Psoas muscle (tissue), 8 donors: ENCODE results near the gene DENND1B. TPM values are rescaled to one million over a fixed set of nuclear protein-coding genes. Genes with fewer than 3 reads are reported as not detected.

Source experiments
- ATAC-seq, 4 donors: fragments of 200-7000 bp; cut with Tn5 transposase; one replicate each; pipeline ENCODE4 v1.9.1; 2020; ENCODE audit warnings: moderate library complexity in 3 of 4, mild to moderate bottlenecking in 2 of 4
- DNase-seq, 2 donors: peaks; one replicate each; pipeline ENCODE4 v3.0.0-alpha.2; 2020
- H3K27ac ChIP-seq: fragments of 200-600 bp; one replicate; pipeline ENCODE4 v1.8.0; 2022
- H3K27me3 ChIP-seq, 3 donors: fragments of 200-600 bp in 1 of 3; one replicate each; pipeline versions ENCODE4 v1.6.1 to v1.8.0; 2013 to 2022; ENCODE audit warnings: low read length in 2 of 3, mild to moderate bottlenecking in 2 of 3, moderate library complexity in 1 of 3; ENCODE audit not compliant: insufficient read depth in 3 of 3
- H3K36me3 ChIP-seq, 2 donors: fragments of 200-600 bp in 1 of 2; one replicate each; pipeline versions ENCODE4 v1.6.1 to v1.8.0; 2013 to 2022; ENCODE audit warnings: low read depth in 1 of 2, mild to moderate bottlenecking in 1 of 2, moderate library complexity in 1 of 2; ENCODE audit not compliant: insufficient read depth in 1 of 2
- H3K4me1 ChIP-seq: fragments of 200-600 bp; one replicate; pipeline ENCODE4 v1.8.0; 2022
- H3K4me3 ChIP-seq: fragments of 200-600 bp; one replicate; pipeline ENCODE4 v1.8.0; 2022; ENCODE audit warnings: mild to moderate bottlenecking
- H3K9me3 ChIP-seq: fragments of 200-600 bp; one replicate; pipeline ENCODE4 v1.8.0; 2022
- CTCF ChIP-seq: fragments of 200-600 bp; IDR thresholded peaks from one replicate; pipeline ENCODE4 v1.8.0; 2022; ENCODE audit warnings: antibody characterized with exemption
- WGBS, 3 donors: extraction: QIAGEN DNeasy Blood & Tissue Kit; methylation state at CpG; one replicate each; pipeline versions ENCODE4 v1.1.6 to v1.1.7; 2013; 5-methylcytosine and 5-hydroxymethylcytosine counted together
- intact Hi-C, 2 donors: fragments of 100-400 bp; cut with DNase I; formaldehyde crosslinking; loops; one replicate each; pipeline versions ENCODE4 v1.11.0 to v1.14.2; 2022
- polyA plus RNA-seq, 3 donors: library from polyadenylated mRNA; stranded (reverse); fragments of 200-250 nt; gene quantifications; one replicate each; pipeline ENCODE4 v1.2.3, GENCODE V29; 2013
- total RNA-seq, 4 donors: library from RNA; stranded (reverse); fragmentation: NEBNext Ultra II Directional in 2 of 4; extraction: Animal tissue kit (Norgen Biotek cat#: 25700) in 2 of 4; gene quantifications; one replicate each; pipeline versions ENCODE4 v1.2.1 to v1.2.4, GENCODE V29; 2021 to 2023
- donor health status: healthy with polysubstance abuse.
- donor health status: DM: no; HTN: no; CAD: no; lungs with moderate emphysema.
- donor health status: Bipolar disorder and iron deficiency.
- donor health status: healthy.
- donor health status: DM: yes; HTN: yes; CAD: no.
- donor health status: DM: no; HTN: no; CAD: no.
- donor health status: DM: no; HTN: no; CAD: no.
- donor health status: DM: yes; HTN: yes; CAD: no.

Gene DENND1B
- total and polyA plus RNA-seq, 7 donors, result 1.4 to 11.5 (median 6.2) TPM

GRCh38 chr1:197732187-197732586 lies 43.1 kb downstream of the DENND1B start:
- no peak for ATAC-seq
- no peaks in the 10 kb centered on the region for H3K4me1 ChIP-seq
- no peaks in the 10 kb centered on the region for H3K27me3 ChIP-seq
- TF ChIP-seq CTCF, result no peak
- WGBS, 3 donors, result 96 to 97% (median 96%) methylated on average over 2 of the region's 2 CpGs
- no peak overlapping the region for H3K4me3 ChIP-seq
- no peaks in the 10 kb centered on the region for H3K9me3 ChIP-seq
- H3K36me3 ChIP-seq, result no peaks in the 10 kb centered on the region
- DNase-seq, result no peak
- H3K27ac ChIP-seq, result no peak overlapping the region
- intact Hi-C loops, result no loop called here

GRCh38 chr1:197731449-197731848 lies 43.8 kb downstream of the DENND1B start:
- DNase-seq, result no peak
- no peak overlapping the region for H3K4me3 ChIP-seq
- H3K27me3 ChIP-seq, result no peaks in the 10 kb centered on the region
- no peak for TF ChIP-seq CTCF
- H3K4me1 ChIP-seq, result no peaks in the 10 kb centered on the region
- ATAC-seq, result no peak
- WGBS, 3 donors, result 97 to 98% (median 97%) methylated on average over 3 of the region's 3 CpGs
- intact Hi-C loops, result no loop called here
- H3K27ac ChIP-seq, result no peak overlapping the region
- H3K36me3 ChIP-seq, result no peaks in the 10 kb centered on the region
- no peaks in the 10 kb centered on the region for H3K9me3 ChIP-seq

- Histone ChIP-seq H3K36me3 (no peaks in the 10 kb centered on the region), H3K9me3 (peaks cover 20% of the 10 kb centered on the region), H3K4me1 (no peaks in the 10 kb centered on the region), H3K27ac (no peak overlapping the region), H3K27me3 (no peaks in the 10 kb centered on the region), H3K4me3 (no peak overlapping the region)
- WGBS, 3 donors, result 87 to 92% (median 90%) methylated on average over 3 of the region's 3 CpGs
- no peak for DNase-seq
- intact Hi-C loops, result no loop called here
- TF ChIP-seq CTCF, result no peak
- ATAC-seq, result no peak
These were observed 49.3 kb downstream of the DENND1B start for GRCh38 chr1:197725976-197726375.

GRCh38 chr1:197725044-197725443 lies 50.2 kb downstream of the DENND1B start:
- intact Hi-C loops, result no loop called here
- H3K27me3 ChIP-seq, result no peaks in the 10 kb centered on the region
- no peak overlapping the region for H3K4me3 ChIP-seq
- no peak for DNase-seq
- H3K27ac ChIP-seq, result no peak overlapping the region
- ATAC-seq, result no peak
- no peaks in the 10 kb centered on the region for H3K4me1 ChIP-seq
- WGBS, 3 donors, result 93 to 97% (median 93%) methylated on average over 1 of the region's 1 CpG
- no peak for TF ChIP-seq CTCF
- H3K36me3 ChIP-seq, result no peaks in the 10 kb centered on the region
- peaks cover 20% of the 10 kb centered on the region for H3K9me3 ChIP-seq

- 0% methylated on average over 1 of the region's 1 CpG for WGBS, 3 donors
- H3K27me3 ChIP-seq, result no peaks in the 10 kb centered on the region
- TF ChIP-seq CTCF, result no peak
- H3K36me3 ChIP-seq, result no peaks in the 10 kb centered on the region
- H3K4me1 ChIP-seq, result no peaks in the 10 kb centered on the region
- intact Hi-C loops, result no loop called here
- no peak overlapping the region for H3K4me3 ChIP-seq
- H3K27ac ChIP-seq, result no peak overlapping the region
- H3K9me3 ChIP-seq, result no peaks in the 10 kb centered on the region
- ATAC-seq (no peak), DNase-seq (no peak)
These were observed 59.5 kb downstream of the DENND1B start for GRCh38 chr1:197715806-197716205.
